ENCODE measurements around the gene PRKN.

- TF ChIP-seq CTCF (IDR thresholded peaks at IDR 0.05) (no peak), POLR2A (IDR thresholded peaks at IDR 0.05) (no peak)
These were observed 112.4 kb downstream of the PRKN start for GRCh38 chr6:162615016-162615705.
